EH (cell line): ENCODE data around the gene CTXND1.

Source experiments
- DNase-seq: peaks from one replicate; pipeline ENCODE4 v3.0.0-alpha.2; 2015; ENCODE audit warnings: low read depth

The CTXND1 gene

DNA sequence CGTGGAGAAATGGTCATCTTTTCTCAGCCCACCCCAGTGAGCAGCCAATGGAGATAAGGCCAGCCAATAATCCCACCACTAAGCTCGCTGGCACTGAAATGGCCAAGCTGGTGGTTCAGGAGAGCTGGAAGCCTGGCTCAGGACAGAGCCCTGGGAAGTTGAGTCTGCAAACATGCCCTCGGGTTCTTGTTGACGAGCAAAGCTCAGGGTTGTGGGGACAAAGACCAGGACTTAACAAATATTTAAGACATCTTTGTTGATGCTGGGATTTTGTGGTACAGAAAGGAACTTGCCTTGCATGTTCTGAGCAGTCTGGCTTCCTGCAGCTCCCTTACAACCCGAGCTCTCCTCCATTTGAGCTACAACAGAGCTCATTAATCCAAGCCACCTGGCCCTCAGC is 94.8 kb downstream of the CTXND1 start:
- DNase-seq, result no peak

DNA sequence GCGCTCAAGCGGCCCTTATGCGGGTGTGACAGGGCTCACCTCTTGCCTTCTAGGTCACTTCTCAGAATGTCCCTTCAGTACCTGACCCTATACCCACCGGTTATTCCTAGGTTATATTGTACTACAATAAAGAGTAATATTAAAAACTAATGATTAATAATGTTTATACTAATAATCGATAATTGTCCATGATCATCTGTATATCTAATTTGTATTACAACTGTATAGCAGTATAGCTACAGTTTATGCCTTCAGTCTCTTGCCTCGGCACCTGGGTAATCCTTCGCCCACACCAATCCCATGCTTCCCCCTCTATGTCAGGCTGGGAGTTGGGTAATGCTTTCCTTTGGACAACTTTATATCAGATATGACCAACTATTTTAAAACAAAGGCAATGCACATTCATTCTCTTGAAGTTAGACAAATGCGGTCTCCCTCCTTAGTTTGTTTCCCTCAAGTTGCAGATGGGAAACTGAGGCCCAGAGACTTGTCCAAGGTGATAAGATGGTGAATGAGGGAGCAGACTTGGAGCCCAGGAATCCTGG is 95.8 kb downstream of the CTXND1 start:
- DNase-seq, result no peak

- peak; percentile 71 for DNase-seq
Observed at GRCh38 chr15:80155378-80156175, 96.4 kb downstream of the CTXND1 start.

DNA sequence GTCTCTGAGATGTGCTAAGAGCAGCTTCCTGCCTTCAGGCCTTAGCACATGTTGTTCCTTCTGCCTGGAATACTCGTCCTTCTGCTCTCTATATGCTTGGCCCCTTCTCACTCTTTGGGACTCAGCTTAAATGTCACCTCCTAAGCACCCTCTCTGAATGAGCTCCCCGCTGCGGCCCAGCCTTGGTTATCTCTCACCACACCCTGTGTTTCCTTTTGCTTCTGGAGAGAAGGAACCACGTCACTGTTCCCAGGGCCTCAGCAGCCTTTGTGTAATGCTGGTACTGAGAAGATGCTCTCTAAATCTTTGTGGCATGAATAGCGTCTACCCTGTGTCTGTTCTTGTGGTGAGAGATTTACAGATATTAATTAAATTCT is 97.0 kb downstream of the CTXND1 start:
- no peak for DNase-seq

DNA sequence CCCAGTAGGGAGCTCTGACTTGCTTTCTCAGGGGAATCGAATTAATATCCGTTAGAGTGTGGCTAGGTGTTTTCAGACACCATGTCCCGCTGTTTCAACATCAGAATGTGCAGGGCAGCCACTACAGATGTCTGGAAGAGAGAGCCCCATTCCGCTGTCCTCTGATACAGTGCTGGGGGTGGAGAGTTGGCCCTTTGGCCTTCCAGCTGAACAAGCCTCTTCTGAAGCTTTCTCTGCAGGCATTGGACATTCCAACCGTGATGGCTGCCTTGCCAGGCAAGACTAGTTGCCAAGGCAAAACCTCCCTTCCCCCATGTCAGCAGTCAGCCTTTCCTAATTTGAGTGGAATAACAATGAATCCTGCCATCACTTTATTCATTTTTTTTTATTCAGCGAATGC is 97.7 kb downstream of the CTXND1 start:
- peak; percentile 18 for DNase-seq

- no peak for DNase-seq
Observed at GRCh38 chr15:80153900-80154299, 98.1 kb downstream of the CTXND1 start.

DNA sequence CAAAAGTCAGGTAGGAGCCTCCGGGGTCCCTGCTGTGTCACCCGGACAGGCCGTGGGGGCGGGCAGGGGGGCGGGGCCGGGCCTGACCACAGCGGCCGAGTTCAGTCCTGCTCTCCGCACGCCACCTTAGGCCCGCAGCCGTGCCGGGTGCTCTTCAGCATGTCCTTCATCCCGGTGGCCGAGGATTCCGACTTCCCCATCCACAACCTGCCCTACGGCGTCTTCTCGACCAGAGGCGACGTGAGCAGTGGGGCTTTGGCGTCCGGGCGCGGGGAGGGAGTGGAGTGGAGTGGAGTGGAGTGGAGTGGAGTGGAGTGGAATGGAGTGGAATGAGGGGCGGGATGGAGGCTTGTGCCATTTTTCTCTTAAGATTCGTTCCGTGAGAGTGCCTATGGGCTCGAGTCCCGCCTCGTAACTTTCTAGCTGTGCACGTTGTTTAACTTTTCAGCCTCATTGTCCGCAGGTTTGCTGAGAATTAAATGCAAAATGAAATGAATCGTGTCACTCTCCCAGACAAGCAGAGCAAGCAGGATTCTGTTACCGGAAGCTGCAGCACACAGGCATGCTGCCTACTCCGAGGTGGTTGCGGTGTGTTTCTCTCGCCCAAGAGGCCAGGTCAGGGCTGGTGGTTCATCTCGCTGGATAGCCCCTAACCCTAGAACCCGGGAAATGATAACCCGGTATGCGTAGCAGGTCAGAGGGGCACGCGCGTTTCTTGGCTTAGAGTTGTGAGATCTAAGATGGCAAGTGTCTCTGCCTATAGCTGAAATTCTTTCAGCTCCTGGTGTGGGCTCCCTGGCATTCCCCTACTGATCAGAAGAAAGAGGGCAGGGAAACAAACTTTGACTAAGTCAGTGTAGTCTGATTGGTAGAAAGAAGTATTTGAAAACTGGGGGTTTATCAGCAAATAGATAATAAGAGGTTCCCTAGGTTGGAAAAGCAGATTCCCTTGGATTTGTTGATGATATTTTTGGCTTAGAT is 98.8 kb downstream of the CTXND1 start, which contains the start of gene FAH:
Gene FAH, plus strand, starts transcription at position 104 of the 981 bp plus-strand sequence. Its CDS starts 56 bp downstream, at position 160.
- peak; percentile 74 for DNase-seq

- DNase-seq, result peak; percentile 95
Observed at GRCh38 chr15:80152180-80152895, 99.7 kb downstream of the CTXND1 start.

GRCh38 chr15:80151576-80151975 is 100.4 kb downstream of the CTXND1 start:
- DNase-seq, result no peak

DNA sequence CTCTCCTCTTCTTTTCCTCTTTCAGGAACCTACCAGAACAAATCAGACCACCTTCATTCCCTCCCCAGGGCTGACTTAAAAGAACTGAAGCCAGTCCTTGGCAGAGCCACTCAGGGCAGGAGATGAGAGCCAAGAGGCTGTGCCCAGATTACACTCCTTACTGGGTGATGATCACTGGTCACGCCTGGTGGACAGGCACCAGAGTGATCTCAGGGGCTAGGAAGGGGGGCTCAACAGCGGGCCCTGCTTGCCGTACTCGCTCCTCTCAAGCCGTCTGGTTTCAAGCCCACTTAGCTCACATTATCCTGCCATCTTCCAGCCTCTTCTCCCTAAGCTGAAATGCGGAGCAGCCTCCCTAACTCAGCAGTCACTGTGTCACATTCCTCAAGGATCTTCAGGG is 100.9 kb downstream of the CTXND1 start:
- no peak for DNase-seq
